Stimulated activated naive B cell treated with anti-CD40 and anti-IgM and Interleukin-4, amounts not matched to agents 10 μg/mL and 1 μg/mL and 100 μg/mL, for 72 hours (primary cell): ENCODE data around the gene RAD51B.
A peak's percentile ranks its signal among the peaks of the same experiment; 100 is the strongest.

Experiments
- ATAC-seq, 2 donors: fragments of 150-1000 bp; cut with Tn5 transposase; replicated peaks; 2 replicates each; pipeline ENCODE4 v1.10.0; 2021; ENCODE audit warnings: moderate library complexity in 1 of 2
- DNase-seq: peaks from one replicate; pipeline ENCODE4 v3.0.0; 2021
- H3K27ac Mint-ChIP-seq: one replicate; pipeline ENCODE4 v1.8.0; 2022; ENCODE audit warnings: mild to moderate bottlenecking, mixed read lengths
- H3K27me3 Mint-ChIP-seq, 2 donors: one replicate each; pipeline ENCODE4 v1.8.0; 2022; ENCODE audit warnings: mixed read lengths in 2 of 2
- H3K36me3 Mint-ChIP-seq, 2 donors: one replicate each; pipeline ENCODE4 v1.8.0; 2022; ENCODE audit warnings: mixed read lengths in 2 of 2, mild to moderate bottlenecking in 1 of 2
- H3K4me1 Mint-ChIP-seq, 2 donors: one replicate each; pipeline ENCODE4 v1.8.0; 2022; ENCODE audit warnings: mixed read lengths in 2 of 2, mild to moderate bottlenecking in 1 of 2
- H3K4me3 Mint-ChIP-seq, 2 donors: one replicate each; pipeline ENCODE4 v1.8.0; 2022; ENCODE audit warnings: mild to moderate bottlenecking in 2 of 2, mixed read lengths in 2 of 2, moderate library complexity in 1 of 2
- H3K9me3 Mint-ChIP-seq, 2 donors: one replicate each; pipeline ENCODE4 v1.8.0; 2022; ENCODE audit warnings: mixed read lengths in 2 of 2, mild to moderate bottlenecking in 1 of 2

The RAD51B gene

DNA sequence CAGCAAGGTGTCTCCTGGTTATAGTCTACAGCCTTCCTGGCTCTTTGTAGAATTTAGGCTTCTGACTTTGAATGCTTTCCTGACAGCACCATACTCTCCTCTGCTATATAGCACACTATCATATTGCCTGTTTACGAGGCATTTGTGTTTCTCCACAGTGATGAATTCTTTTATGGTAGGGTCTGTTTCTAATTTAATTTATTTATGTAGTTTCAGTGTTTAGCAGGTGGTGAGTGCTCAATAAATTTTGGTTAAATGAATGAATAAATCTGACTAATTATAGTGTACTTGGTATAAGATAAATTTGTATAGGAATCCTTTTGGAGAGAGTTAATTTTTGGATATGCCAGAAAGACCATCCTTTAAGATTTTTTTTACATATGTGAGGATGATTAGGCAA, 115.3 kb downstream of the RAD51B start:
- Mint-ChIP-seq H3K4me1 (peaks cover 2 to 6% of the 10 kb centered on the region in 2 donors), H3K9me3 (peaks cover 7 to 8% of the 10 kb centered on the region in 2 donors), H3K27me3 (no peaks in the 10 kb centered on the region), H3K27ac (no peak overlapping the region), H3K4me3 (no peak overlapping the region), H3K36me3 (peaks cover 7 to 17% of the 10 kb centered on the region in 2 donors)
- ATAC-seq: no peak
- no peak for DNase-seq

DNA sequence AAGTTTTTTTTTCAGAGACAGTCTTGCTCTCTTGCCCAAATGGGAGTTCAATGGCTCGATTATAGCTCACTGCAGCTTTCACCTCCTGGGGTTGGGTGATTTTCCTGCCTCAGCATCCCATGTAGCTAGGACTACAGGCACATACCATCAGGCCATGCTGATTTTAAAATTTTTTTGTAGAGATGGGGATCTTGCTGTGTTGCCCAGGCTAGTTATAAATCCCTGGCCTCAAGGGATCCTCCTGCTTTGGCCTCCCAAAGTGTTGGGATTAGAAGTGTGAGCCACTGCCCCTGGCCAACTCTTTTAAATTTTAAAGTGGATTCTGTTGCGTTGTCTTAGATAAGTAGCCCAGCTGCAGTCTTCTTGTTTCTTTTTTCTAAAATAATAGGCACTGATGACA, 115.8 kb downstream of the RAD51B start:
- Mint-ChIP-seq H3K4me1 (peaks cover 3 to 6% of the 10 kb centered on the region in 2 donors), H3K27ac (no peak overlapping the region), H3K4me3 (no peak overlapping the region), H3K36me3 (peaks cover 3 to 12% of the 10 kb centered on the region in 2 donors), H3K27me3 (no peaks in the 10 kb centered on the region), H3K9me3 (peaks cover 2 to 4% of the 10 kb centered on the region in 2 donors)
- ATAC-seq: no peak
- no peak for DNase-seq

DNA sequence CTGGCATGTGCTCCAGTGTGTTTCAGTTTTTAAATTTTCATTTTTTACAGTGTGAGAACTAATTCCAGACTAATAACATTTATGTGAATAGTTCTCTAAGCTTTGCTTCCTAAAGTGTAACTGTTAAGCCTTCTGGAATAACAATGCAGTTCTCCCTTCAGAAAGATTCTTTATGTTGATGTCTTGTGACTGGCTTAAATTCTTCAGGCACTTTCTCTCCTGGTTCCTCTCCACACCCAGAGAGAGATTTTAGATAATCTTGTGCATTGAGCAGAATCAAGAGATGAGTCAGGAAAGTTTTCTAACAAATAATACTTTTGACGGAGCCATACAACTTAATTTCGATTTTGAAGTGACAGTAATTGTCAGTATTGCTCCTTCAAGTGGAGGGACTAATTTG, 118.5 kb downstream of the RAD51B start:
- ATAC-seq: no peak
- DNase-seq: no peak
- no peaks in the 10 kb centered on the region for H3K36me3 Mint-ChIP-seq
- H3K4me1 Mint-ChIP-seq: peaks cover 6 to 7% of the 10 kb centered on the region in 2 donors
- H3K4me3 Mint-ChIP-seq: no peak overlapping the region
- no peaks in the 10 kb centered on the region for H3K27me3 Mint-ChIP-seq
- H3K27ac Mint-ChIP-seq: no peak overlapping the region
- no peaks in the 10 kb centered on the region for H3K9me3 Mint-ChIP-seq

DNA sequence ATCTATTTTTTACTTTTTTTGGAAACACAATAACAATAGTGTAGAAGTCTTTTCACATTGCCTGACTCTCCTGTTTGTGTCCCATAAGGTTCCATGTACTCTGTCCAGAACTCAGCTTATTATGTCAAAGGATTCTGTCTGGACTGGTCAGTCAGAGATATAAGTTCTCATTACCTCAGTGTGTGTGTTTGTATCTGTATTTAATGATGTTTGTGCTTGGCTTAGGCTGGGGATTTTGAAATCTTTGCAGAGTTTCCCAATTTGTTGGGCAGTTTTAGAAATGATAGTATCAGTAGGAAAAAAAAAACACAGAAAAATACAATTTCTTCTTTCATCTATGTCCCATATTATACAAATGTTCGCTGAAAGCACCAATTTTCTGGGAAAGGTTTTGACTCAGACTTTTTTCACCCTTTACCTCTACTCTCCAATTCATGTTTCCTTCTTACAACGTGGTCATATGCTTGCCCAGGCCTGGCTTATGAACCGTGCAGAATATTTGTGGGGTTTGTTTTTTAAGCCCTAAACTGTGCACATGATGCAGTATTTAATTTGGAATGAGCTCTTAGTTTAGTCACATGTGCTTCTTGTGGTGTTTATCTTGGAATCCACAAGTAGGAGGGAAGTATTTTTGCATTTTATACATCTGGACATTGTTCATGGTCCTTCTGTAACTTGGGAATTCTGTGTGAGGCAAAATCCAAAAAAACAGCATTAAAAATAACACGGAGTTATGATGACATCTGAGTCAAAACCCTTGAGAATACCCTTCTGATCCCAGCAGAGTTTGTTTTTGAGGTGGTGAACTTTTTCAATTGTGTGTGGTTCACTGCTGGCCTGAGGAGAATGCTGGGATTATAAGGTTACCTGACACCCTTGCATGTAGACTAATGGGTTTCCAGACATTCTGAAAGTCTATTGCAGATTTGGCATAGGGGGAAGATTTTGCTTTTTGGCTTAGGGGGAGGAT, 121.2 kb downstream of the RAD51B start:
- Mint-ChIP-seq H3K36me3 (no peaks in the 10 kb centered on the region), H3K27ac (peak overlapping the region; percentile 59), H3K4me1 (peaks cover 0 to 7% of the 10 kb centered on the region in 2 donors), H3K9me3 (no peaks in the 10 kb centered on the region), H3K4me3 (no peak overlapping the region), H3K27me3 (no peaks in the 10 kb centered on the region)
- ATAC-seq (no peak), DNase-seq (no peak)

DNA sequence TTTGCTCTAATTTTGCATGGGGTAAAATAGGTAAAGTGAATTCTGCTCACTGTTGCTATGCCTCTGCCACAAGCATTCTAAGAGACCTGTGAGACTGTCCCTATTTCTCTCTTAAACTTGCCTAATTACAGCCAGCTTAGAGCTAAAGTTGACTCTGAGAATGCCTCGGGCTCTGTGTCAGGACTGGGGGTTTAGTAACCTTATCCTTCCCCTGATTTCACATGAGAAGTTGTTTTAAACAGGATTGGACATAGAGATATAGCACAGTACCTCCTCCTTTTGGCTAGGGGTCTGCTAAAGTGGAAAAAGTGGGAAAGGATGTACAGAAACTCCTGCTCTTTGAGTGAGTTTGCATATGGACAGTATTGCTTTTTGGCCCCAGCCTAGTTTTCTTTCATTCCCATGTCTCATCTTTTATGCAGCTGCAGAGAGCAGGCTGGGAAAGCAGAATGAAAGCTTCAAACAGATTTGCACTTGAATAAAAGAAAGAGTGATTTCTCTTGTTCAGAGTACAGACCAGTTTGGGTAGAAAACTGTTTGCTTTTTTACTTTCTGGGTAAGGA, 122.0 kb downstream of the RAD51B start:
- no peak overlapping the region for H3K27ac Mint-ChIP-seq
- H3K27me3 Mint-ChIP-seq: no peaks in the 10 kb centered on the region
- no peaks in the 10 kb centered on the region for H3K36me3 Mint-ChIP-seq
- DNase-seq: no peak
- peaks cover 0 to 7% of the 10 kb centered on the region in 2 donors for H3K4me1 Mint-ChIP-seq
- no peaks in the 10 kb centered on the region for H3K9me3 Mint-ChIP-seq
- no peak overlapping the region for H3K4me3 Mint-ChIP-seq
- no peak for ATAC-seq

DNA sequence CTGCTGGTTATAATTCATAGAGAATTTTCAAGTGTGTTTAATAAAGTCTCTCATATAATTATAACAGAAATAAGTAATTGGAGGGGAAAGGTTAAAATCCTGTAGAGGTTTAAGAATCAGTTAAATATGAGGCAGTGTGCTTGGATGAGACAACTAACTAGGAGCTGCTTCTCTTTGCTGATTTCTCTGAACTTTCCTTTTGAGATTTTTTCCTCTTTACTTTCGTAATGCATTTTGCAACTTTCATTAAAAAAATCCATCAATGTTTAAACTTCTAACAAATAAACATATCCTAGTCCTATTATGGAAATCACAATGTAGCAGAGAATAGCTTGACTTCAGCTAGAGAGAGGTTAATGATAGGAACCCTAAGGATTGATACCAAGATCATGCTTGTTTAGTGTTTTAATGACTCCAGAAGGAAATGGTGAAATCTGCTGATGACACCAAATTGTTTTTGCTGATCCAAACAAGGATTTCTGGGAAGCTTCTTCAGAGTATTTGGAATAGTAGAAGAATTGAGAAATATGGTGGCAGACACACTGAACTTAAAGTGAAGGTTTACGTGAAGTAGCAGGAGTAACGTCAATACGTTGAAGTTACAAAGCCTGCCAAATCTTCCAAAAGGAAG, 122.6 kb downstream of the RAD51B start:
- Mint-ChIP-seq H3K27ac (no peak overlapping the region), H3K4me3 (no peak overlapping the region), H3K27me3 (no peaks in the 10 kb centered on the region), H3K4me1 (peaks cover 0 to 7% of the 10 kb centered on the region in 2 donors), H3K36me3 (no peaks in the 10 kb centered on the region), H3K9me3 (no peaks in the 10 kb centered on the region)
- no peak for ATAC-seq
- no peak for DNase-seq

DNA sequence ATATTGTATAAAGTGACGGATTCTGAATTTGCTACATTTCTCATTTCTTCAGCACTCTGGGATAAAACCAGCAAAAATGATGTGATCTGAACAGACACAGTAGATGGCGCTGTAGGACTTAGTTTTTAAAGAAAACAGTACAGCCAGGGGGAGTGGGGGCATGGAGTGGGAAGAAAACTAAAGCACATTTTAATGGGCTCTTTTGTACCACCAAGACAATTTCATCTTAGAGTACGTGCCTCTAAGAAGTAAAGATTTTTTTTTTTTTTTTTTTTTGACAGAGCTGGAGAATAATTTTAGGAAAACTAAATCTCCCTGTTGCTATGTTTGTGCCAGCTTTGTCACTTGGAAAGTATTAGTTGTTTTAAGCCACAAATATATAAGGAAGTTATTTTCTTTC, 124.4 kb downstream of the RAD51B start:
- no peaks in the 10 kb centered on the region for H3K36me3 Mint-ChIP-seq
- H3K27me3 Mint-ChIP-seq: no peaks in the 10 kb centered on the region
- DNase-seq (peak; percentile 49), ATAC-seq (peak; percentile 60 to 76)
- peaks cover 0 to 7% of the 10 kb centered on the region in 2 donors for H3K4me1 Mint-ChIP-seq
- no peak overlapping the region for H3K4me3 Mint-ChIP-seq
- no peaks in the 10 kb centered on the region for H3K9me3 Mint-ChIP-seq
- H3K27ac Mint-ChIP-seq: no peak overlapping the region

DNA sequence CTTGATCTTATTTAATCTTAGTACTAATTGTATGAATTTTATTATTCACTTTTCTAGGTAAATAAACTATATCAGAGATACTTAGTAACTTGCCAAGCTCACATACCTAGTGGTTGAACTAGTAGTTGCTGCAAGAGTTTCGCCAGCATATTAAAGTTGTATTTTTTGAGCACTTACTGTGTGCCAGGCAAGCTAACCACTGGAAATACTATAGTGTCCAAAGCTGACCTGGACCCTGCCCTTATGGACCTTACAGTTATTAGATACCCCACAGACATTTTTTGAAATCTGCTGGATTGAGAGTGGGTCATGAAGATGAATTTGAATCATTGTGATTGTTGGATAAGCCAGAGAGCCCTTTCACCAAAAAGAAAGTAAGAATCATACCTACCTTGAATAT, 125.0 kb downstream of the RAD51B start:
- no peaks in the 10 kb centered on the region for H3K27me3 Mint-ChIP-seq
- ATAC-seq: no peak

DNA sequence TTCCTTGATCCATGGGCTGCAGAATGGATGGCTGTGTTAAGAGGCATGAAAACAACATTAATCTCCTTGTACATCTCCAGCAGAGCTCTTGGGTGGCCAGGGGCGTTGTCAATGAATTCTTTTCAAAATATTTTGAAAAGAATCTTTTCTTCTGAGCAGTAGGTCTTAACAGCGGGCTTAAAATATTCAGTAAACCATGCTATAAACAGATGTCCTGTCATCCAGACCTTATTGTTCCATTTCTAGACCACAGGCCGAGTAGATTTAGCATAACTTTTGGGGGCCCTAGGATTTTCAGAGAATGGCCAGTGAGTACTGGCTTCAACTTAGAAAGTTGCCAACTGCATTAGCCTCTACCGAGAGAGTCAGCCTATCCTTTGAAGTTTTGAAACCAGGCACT, 130.2 kb downstream of the RAD51B start:
- Mint-ChIP-seq H3K27ac (no peak overlapping the region), H3K36me3 (peaks cover 0 to 4% of the 10 kb centered on the region in 2 donors), H3K4me1 (no peaks in the 10 kb centered on the region), H3K9me3 (peaks cover 2 to 3% of the 10 kb centered on the region in 2 donors), H3K4me3 (no peak overlapping the region), H3K27me3 (no peaks in the 10 kb centered on the region)
- ATAC-seq (no peak), DNase-seq (no peak)

More for the DNA sequence above, 125.0 kb downstream of the RAD51B start:
- peaks cover 2 to 3% of the 10 kb centered on the region in 2 donors for H3K9me3 Mint-ChIP-seq
- peaks cover 0 to 7% of the 10 kb centered on the region in 2 donors for H3K4me1 Mint-ChIP-seq
- H3K27ac Mint-ChIP-seq: no peak overlapping the region
- no peak overlapping the region for H3K4me3 Mint-ChIP-seq
- no peak for DNase-seq
- H3K36me3 Mint-ChIP-seq: peaks cover 0 to 4% of the 10 kb centered on the region in 2 donors

DNA sequence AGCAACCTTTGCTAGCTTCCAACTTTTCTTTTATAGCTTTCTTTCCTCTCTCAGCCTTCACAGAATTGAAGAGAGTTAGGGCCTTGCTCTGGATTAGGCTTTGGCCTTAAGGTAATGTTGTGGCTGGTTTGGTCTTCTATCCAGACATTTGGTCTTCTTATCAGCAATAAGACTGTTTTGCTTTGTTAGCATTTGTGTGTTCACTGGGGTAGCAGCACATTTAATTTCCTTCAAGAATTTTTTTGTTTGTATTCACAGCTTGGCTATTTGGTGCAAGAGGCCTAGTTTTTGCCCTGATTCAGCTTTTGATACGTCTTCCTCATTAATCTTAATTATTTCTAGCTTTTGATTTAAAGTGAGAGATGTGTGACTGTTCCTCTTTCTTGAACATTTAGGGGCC, 130.8 kb downstream of the RAD51B start:
- Mint-ChIP-seq H3K36me3 (peaks cover 0 to 4% of the 10 kb centered on the region in 2 donors), H3K9me3 (peaks cover 2 to 3% of the 10 kb centered on the region in 2 donors), H3K4me3 (no peak overlapping the region), H3K4me1 (no peaks in the 10 kb centered on the region), H3K27me3 (no peaks in the 10 kb centered on the region), H3K27ac (no peak overlapping the region)
- ATAC-seq (no peak), DNase-seq (no peak)

DNA sequence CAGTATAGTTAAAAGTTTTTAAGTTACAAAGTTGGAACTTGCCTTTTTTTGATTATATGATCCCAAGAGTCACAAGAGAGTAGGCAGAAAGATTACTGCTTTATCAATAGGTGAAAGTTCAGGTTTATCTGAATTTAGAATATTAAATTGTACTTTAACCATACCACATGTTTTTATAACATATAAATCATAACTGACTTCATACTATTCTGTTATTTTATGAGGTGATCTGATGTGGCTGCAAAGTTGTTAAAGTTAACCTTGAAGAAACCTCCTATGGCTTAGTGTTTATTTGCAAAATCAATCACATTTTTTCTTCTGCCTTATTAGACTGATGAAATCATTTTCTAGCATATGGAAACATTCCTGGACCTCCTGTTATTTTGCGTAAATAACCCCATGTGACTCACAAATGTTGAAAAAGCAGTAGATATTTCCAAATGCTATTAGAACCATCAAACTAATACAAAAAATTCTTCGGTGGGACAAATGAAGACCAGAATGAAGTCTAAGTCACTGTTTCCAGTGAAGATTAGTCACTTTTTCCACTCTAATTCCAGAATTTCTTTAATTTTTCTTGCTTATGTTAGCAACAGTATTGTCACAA, 132.1 kb downstream of the RAD51B start:
- no peaks in the 10 kb centered on the region for H3K27me3 Mint-ChIP-seq
- peaks cover 2 to 3% of the 10 kb centered on the region in 2 donors for H3K9me3 Mint-ChIP-seq
- ATAC-seq (no peak), DNase-seq (no peak)
- no peak overlapping the region for H3K27ac Mint-ChIP-seq
- H3K4me1 Mint-ChIP-seq: no peaks in the 10 kb centered on the region
- peaks cover 0 to 4% of the 10 kb centered on the region in 2 donors for H3K36me3 Mint-ChIP-seq
- H3K4me3 Mint-ChIP-seq: no peak overlapping the region

DNA sequence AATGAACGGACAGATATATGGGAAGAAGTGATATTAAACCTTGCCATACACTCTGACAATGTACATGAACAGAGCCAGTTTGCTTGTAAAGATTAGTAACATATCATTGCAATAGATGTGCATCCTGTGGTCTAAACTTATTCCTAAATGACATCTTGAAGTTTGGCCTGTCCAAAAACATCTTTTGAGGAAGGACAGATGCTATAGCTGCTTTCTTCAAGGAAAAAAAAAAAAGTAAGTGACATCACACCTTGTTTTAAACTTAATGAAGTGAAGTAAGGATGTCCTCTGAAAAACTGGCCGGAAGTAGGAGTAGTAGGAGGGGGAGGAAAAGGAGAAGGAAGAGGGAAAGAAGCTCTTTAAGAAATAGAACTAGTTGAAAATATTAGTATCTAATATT, 132.8 kb downstream of the RAD51B start:
- ATAC-seq (no peak), DNase-seq (no peak)
- Mint-ChIP-seq H3K27me3 (no peaks in the 10 kb centered on the region), H3K27ac (no peak overlapping the region), H3K36me3 (peaks cover 0 to 4% of the 10 kb centered on the region in 2 donors), H3K9me3 (peaks cover 2 to 3% of the 10 kb centered on the region in 2 donors), H3K4me3 (no peak overlapping the region), H3K4me1 (peaks cover 0 to 2% of the 10 kb centered on the region in 2 donors)

DNA sequence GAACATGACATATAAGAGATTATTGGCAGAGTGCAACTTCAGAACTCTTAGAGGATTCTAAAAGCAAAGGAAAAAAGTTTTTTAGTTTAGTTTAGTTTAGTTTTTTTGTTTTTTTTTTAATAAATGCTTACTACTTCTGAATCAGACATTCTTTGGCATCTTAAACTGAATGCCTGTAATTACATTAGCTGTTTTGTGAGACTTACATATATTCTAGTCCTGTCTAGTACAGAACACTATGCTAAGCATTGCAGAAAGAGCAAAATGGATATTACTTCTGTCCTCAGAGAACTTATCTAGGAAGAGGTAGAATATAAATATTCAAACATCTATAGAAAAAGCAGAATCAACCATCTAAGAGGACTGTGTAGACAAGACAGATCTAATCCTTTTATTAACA, 133.2 kb downstream of the RAD51B start:
- no peaks in the 10 kb centered on the region for H3K27me3 Mint-ChIP-seq
- H3K36me3 Mint-ChIP-seq: peaks cover 0 to 4% of the 10 kb centered on the region in 2 donors
- DNase-seq (no peak), ATAC-seq (no peak)
- no peak overlapping the region for H3K27ac Mint-ChIP-seq
- H3K9me3 Mint-ChIP-seq: peaks cover 2 to 3% of the 10 kb centered on the region in 2 donors
- H3K4me1 Mint-ChIP-seq: peaks cover 0 to 2% of the 10 kb centered on the region in 2 donors
- no peak overlapping the region for H3K4me3 Mint-ChIP-seq

DNA sequence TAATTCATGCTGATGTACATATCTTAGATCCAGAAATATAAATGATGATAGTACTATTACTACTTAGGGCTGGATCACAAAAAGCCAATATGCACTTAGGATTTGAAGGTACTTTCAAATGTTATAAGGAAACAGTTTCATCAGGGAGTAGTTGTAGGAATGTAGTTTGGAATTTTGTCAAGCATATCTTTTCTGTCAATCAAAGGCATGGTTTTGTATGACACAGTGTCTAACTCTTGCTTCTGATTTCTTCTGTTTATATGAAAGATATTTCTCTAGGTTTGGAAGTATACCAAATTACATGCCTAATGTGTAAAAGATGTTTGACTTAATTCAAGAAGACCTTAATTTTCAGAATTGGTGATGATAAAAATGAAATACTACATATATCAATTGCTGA, 135.7 kb downstream of the RAD51B start:
- ATAC-seq: no peak
- H3K36me3 Mint-ChIP-seq: peaks cover 0 to 1% of the 10 kb centered on the region in 2 donors
- peaks cover 0 to 2% of the 10 kb centered on the region in 2 donors for H3K4me1 Mint-ChIP-seq
- H3K27me3 Mint-ChIP-seq: no peaks in the 10 kb centered on the region
- no peak overlapping the region for H3K4me3 Mint-ChIP-seq
- DNase-seq: no peak
- no peaks in the 10 kb centered on the region for H3K9me3 Mint-ChIP-seq
- H3K27ac Mint-ChIP-seq: no peak overlapping the region
